ENCODE data around the gene POLD2.
"Not testable (repeated sequence)": the region's sequence is repeated elsewhere in the genome, so short reads cannot be mapped to it uniquely, and the experiment has no call there.

Gene POLD2

GRCh38 chr7:44139311-44140010 lies 16.1 kb upstream of the POLD2 start:
- no peak for DNase-seq (ENCODE audit: low read depth in 2 of 3, low spot score in 1 of 3)

DNA sequence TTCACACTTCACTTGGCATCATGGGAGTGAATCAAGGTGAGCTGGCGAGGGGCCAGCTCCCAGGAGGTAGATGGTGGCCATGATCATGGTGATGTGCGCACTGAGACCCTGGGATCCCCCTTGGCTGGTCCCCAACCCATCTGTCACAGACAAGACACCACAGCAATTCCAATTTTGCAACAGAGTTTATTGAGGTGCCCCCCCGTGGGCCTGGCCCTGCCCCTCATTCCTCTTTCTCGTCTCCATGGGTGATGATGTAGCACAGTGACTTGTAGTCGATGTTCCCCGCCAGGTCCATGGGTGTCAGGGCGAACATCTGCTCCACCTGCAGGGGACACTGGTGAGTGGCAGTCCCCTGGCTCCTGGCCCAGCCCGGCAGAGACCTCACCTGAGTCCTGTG lies 15.3 kb upstream of the POLD2 start:
- DNase-seq (ENCODE audit: low read depth in 2 of 3, low spot score in 1 of 3), result no peak

DNA sequence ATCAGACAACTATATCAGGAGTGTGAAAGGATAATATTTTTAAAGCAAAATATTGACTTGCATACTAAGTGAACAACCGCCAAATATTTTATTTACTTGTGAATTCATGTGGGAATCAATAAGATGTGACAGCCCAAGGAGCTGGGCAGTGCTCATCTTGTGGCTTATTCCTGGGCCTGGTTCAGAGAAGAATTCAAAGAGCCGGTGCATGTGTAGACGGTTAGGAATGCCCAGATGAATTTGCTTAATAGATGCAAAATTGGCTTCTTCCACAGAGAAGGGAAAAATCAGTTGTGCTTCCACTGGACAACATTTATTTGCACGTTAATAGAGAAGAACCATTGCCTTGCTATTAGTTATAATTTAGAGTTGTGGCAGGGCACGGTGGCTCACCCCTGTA lies 13.4 kb upstream of the POLD2 start:
- DNase-seq (ENCODE audit: low read depth in 2 of 3, low spot score in 1 of 3), result no peak

GRCh38 chr7:44134943-44135628 lies 11.7 kb upstream of the POLD2 start:
- no peak for DNase-seq (ENCODE audit: low read depth in 2 of 3, low spot score in 1 of 3)

- no peak for DNase-seq (ENCODE audit: low read depth in 2 of 3, low spot score in 1 of 3)
These were observed 9.9 kb upstream of the POLD2 start for GRCh38 chr7:44133295-44133694.

DNA sequence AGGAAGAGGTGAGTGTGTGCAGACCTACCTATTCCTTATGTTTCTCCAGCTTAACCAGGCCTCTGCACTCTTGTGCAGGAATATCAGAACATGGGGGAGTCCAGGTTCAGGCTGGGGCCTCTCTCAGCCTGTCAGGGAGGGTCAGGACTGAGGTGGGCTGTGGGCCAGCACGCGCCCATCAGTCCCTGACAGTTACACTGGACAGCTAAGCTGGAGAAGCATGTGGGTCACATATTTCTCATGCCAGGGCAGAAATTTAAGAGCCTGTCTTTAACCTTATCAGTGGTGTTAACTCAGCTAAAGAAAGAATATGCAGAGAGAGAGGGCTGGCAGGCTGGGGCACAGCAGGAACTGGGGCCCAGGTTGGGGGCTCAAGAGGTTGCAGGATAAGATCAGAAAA lies 8.7 kb upstream of the POLD2 start:
- no peak for DNase-seq (ENCODE audit: low read depth in 2 of 3, low spot score in 1 of 3)

GRCh38 chr7:44131173-44132029 lies 8.1 kb upstream of the POLD2 start:
- no peak for DNase-seq (ENCODE audit: low read depth in 2 of 3, low spot score in 1 of 3)

GRCh38 chr7:44128721-44129582 lies 5.6 kb upstream of the POLD2 start:
- no peak for DNase-seq (ENCODE audit: low read depth in 2 of 3, low spot score in 1 of 3)

DNA sequence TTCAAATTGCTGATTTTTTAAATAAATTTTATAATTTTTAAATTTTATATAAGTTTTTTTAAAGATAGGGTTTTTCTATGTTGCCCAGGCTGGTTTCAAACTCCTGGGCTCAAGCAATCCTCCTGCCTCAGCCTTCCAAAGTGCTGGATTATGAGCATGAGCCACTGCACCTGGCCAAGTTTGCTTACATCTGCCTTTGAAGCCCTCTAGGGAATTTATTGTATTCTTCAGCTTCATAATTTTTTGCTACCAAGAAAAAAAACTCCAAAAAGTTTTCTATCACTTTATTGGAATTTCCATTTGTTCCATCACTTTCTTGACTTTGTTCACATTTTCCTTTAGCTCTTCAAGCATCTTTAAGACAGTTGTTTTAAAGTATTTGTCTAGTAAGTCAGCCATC lies 3.8 kb upstream of the POLD2 start:
- DNase-seq (ENCODE audit: low read depth in 2 of 3, low spot score in 1 of 3), result no peak

DNA sequence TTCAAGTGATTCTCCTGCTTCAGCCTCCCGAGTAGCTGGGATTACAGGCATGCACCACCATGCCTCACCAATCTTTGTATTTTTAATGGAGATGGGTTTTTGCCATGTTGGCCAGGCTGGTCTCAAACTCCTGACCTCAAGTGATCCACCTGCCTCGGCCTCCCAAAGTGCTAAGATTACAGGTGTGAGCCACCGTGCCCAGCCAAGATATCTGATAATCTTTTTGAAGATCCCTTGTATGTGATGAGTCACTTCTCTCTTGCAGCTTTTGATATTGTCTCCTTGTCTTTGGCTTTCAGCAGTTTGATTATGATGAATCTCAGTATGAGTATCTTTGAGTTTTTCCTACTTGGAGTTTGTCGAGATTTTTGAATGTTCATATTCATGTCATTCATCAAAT lies 3.2 kb upstream of the POLD2 start:
- not testable (repeated sequence) for DNase-seq (ENCODE audit: low read depth in 2 of 3, low spot score in 1 of 3)

DNA sequence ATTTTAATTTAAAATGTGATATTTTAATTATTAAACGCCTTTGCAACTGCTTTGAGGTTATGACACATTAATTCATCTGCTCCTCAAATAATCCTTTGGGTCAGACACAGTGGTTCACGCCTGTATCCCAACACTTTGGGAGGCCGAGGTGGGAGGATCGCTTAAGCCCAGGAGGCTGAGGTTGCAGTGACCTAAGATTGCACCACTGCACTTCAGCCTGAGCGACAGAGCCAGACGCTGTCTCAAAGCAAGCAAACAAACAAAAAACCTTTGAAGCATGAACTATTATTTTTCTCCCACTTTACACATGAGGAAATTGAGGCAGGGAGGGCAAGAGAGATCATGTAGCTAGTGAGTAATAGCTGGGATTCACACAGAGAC lies 1.5 kb upstream of the POLD2 start:
- DNase-seq (ENCODE audit: low read depth in 2 of 3, low spot score in 1 of 3), result no peak

DNA sequence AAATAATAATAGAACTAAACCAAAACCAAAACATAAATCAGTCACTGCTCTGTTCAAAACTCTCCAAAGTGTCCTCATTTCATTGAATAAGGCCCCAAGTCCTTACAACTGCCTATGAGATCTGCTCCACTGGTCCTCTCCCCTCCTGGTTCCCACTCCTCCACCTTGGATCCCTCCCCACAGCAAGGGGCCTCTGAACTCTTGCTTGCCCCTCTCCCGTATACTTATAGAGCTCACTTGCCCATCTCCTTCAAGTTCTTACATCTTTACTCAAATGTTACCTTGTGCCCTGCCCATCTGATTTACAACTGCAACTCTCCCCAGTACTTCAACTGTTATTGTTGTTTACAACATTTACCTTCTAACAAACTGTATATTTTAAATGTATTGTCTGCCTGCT lies 819 bp downstream of the POLD2 start:
- DNase-seq (ENCODE audit: low read depth in 2 of 3, low spot score in 1 of 3), result no peak

GRCh38 chr7:44121761-44122420 lies 1.5 kb downstream of the POLD2 start:
- no peak for DNase-seq (ENCODE audit: low read depth in 2 of 3, low spot score in 1 of 3)

- DNase-seq (ENCODE audit: low read depth in 2 of 3, low spot score in 1 of 3), result no peak
These were observed 3.0 kb downstream of the POLD2 start for GRCh38 chr7:44120395-44120794.

- no peak for DNase-seq (ENCODE audit: low read depth in 2 of 3, low spot score in 1 of 3)
These were observed 3.4 kb downstream of the POLD2 start for GRCh38 chr7:44119829-44120380.

- DNase-seq (ENCODE audit: low read depth in 2 of 3, low spot score in 1 of 3), result no peak
These were observed 5.4 kb downstream of the POLD2 start for GRCh38 chr7:44117801-44118429.

DNA sequence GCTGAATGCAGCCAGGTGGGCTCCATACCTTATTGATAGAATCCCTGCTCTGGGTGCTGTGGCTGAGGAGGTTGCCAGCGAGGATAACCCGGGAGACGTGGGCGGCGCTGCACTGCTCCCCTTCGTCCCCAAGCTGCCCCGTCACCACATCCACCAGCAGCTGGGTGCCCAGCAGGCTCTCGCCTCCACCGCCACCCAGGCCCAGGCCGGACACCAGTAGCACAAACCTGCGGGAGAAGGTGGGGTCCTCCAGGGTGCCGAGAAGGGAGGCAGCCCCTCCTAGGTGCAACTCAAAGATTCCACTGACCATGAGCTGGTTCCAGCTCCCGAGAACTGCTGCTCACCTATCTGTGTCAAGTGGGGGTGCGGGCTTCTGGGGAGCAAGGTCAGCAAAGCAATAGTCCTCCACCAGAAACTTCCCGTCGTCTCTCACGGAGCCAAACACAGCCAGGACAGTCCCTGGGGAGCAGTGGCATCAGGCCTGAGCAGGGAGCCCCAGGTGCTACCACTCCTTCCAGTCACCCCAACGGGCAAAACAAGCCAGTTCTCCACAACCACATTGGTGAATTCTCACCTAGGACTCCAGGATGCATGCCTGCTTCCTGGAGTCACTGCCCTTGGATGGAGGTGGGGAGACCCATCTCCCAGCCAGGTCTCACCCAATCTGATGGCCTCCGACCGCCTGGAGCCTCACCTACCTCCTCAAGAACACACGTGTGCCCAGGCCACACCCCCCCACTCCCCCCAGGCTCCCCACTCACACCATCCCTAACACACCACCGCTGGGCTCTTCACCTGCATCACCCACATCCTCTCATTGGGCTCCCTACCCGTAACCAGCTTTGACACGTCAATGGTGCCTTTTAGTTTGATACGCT lies 6.3 kb downstream of the POLD2 start:
- DNase-seq (ENCODE audit: low read depth in 2 of 3, low spot score in 1 of 3), result no peak

DNA sequence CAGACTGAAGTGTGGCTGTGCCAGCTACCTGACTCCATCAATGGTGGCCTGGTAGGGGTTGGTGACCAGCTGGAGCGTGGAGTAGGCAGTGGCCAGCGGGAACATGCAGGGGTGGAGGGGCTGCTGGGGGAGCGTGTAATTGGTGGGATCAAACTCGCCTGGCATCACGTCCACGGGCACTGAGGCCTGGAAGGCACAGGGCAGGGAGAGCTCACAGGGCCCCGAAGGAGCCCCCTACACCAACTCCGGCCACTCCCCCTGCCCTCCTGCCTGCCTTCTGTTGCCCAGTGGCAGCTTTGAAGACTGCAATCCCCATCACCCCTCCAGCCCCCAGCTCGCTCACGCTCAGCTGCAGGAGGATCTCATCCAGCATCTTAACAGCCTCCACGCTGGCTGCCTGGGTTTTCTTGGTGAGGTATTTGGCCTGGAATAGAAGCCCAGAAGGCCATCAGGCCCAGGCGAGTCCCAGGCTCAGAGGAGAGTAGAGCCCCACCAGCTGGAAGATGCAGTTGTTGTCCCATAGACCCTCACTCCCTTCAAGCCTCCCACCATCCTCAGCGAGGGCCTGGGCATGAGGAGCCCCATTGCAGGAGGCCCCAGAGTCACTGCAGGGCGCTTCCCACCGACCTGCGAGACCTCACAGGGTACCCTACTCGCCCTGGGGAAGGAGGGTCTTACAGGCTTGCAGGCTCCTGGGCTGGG lies 7.1 kb downstream of the POLD2 start:
- no peak for DNase-seq (ENCODE audit: low read depth in 2 of 3, low spot score in 1 of 3)
